SU-DHL-6 (cell line): Measurements from ENCODE around the gene TRAIP.
"Not testable (repeated sequence)": the region's sequence is repeated elsewhere in the genome, so short reads cannot be mapped to it uniquely, and the experiment has no call there.

Source experiments
- H2AFZ ChIP-seq: fragments of 200-600 bp; sonication (generic); 2 replicates; pipeline ENCODE4 v1.6.1; 2014; ENCODE audit warnings: low read depth, mild to moderate bottlenecking, moderate library complexity, mixed read lengths, antibody characterized with exemption, low read length; ENCODE audit not compliant: severe bottlenecking
- H3F3A ChIP-seq: fragments of 200-600 bp; shearing (Covaris generic); 2 replicates; pipeline ENCODE4 v1.6.0; 2016; ENCODE audit warnings: antibody characterized with exemption, mild to moderate bottlenecking; ENCODE audit not compliant: insufficient read depth
- H3K27ac ChIP-seq: fragments of 200-600 bp; sonication (generic); 2 replicates; pipeline ENCODE4 v1.5.1; 2016; ENCODE audit warnings: low read depth, mild to moderate bottlenecking, low read length, moderate library complexity, mixed read lengths
- H3K27me3 ChIP-seq: fragments of 200-600 bp; sonication (generic), shearing (Covaris generic); 2 replicates; pipeline ENCODE4 v1.6.0; 2014; ENCODE audit warnings: mild to moderate bottlenecking, low read length
- H3K36me3 ChIP-seq: fragments of 200-600 bp; sonication (generic); 2 replicates; pipeline ENCODE4 v1.6.1; 2014; ENCODE audit warnings: mild to moderate bottlenecking, low read length, mixed read lengths
- H3K4me2 ChIP-seq: fragments of 300-600, 200-600 bp; shearing (Covaris generic), sonication (generic); 2 replicates; pipeline ENCODE4 v1.6.0; 2014; ENCODE audit warnings: low read length, low read depth, mild to moderate bottlenecking; ENCODE audit not compliant: poor library complexity, severe bottlenecking
- H3K4me3 ChIP-seq: fragments of 200-600 bp; sonication (generic); 2 replicates; pipeline ENCODE4 v1.5.1; 2014; ENCODE audit warnings: antibody characterized with exemption, low read length, mild to moderate bottlenecking, mixed read lengths; ENCODE audit not compliant: insufficient read depth, poor library complexity, severe bottlenecking
- H3K79me2 ChIP-seq: fragments of 200-600 bp; sonication (generic); 2 replicates; pipeline ENCODE4 v1.6.1; 2014; ENCODE audit warnings: mild to moderate bottlenecking, low read length, moderate library complexity; ENCODE audit not compliant: insufficient read depth
- H3K9ac ChIP-seq: fragments of 200-600 bp; sonication (generic); 2 replicates; pipeline ENCODE4 v1.7.0; 2014; ENCODE audit warnings: mild to moderate bottlenecking, low read length
- H3K9me2 ChIP-seq: fragments of 200-600 bp; sonication (generic); replicated peaks from 2 replicates; pipeline ENCODE4 v1.6.1; 2014; ENCODE audit warnings: low read length; ENCODE audit not compliant: insufficient read depth
- H3K9me3 ChIP-seq: fragments of 200-600 bp; sonication (generic); 2 replicates; pipeline ENCODE4 v1.6.1; 2014; ENCODE audit warnings: low read length, mixed read lengths; ENCODE audit not compliant: insufficient read depth
- H4K20me1 ChIP-seq: fragments of 200-600 bp; sonication (generic); 2 replicates; pipeline ENCODE4 v1.6.1; 2014; ENCODE audit warnings: low read depth, mild to moderate bottlenecking, antibody characterized with exemption, low read length, moderate library complexity, mixed read lengths
- CTCF ChIP-seq: fragments of 200-600 bp; sonication (generic); IDR thresholded peaks from one replicate; pipeline ENCODE4 v1.5.1; 2017; ENCODE audit warnings: antibody characterized with exemption, mild to moderate bottlenecking, low read length, moderate library complexity; ENCODE audit not compliant: insufficient read depth, poor library complexity, severe bottlenecking
- EZH2phosphoT487 ChIP-seq: fragments of 200-600 bp; sonication (generic), shearing (Covaris generic); conservative IDR thresholded peaks from 2 replicates; pipeline ENCODE4 v1.6.1; 2018; ENCODE audit warnings: mild to moderate bottlenecking, antibody characterized with exemption, low read length, moderate library complexity, mixed read lengths

The TRAIP gene

GRCh38 chr3:49831341-49831740 is 25.0 kb downstream of the TRAIP start:
- Histone ChIP-seq H3K9ac (no peak overlapping the region), H3K4me2 (no peak overlapping the region), H3F3A (no peaks in the 10 kb centered on the region), H3K9me2 (no peaks in the 10 kb centered on the region), H3K4me3 (no peak overlapping the region), H3K27me3 (no peaks in the 10 kb centered on the region), H2AFZ (no peak overlapping the region), H3K79me2 (no peaks in the 10 kb centered on the region), H3K27ac (no peak overlapping the region), H3K9me3 (no peaks in the 10 kb centered on the region), H4K20me1 (no peaks in the 10 kb centered on the region), H3K36me3 (no peaks in the 10 kb centered on the region)
- TF ChIP-seq CTCF: no peak
- no peak for TF ChIP-seq EZH2phosphoT487

- Histone ChIP-seq H3K4me3 (no peak overlapping the region), H3K36me3 (no peaks in the 10 kb centered on the region), H4K20me1 (no peaks in the 10 kb centered on the region), H2AFZ (no peak overlapping the region), H3K9me3 (no peaks in the 10 kb centered on the region), H3K27ac (no peak overlapping the region), H3K27me3 (no peaks in the 10 kb centered on the region), H3F3A (no peaks in the 10 kb centered on the region), H3K9ac (no peak overlapping the region), H3K9me2 (no peaks in the 10 kb centered on the region), H3K4me2 (no peak overlapping the region), H3K79me2 (no peaks in the 10 kb centered on the region)
- TF ChIP-seq EZH2phosphoT487 (no peak), CTCF (no peak)
Observed at GRCh38 chr3:49826016-49826415, 30.3 kb downstream of the TRAIP start.

- not testable (repeated sequence) for H2AFZ ChIP-seq, H3K4me2 ChIP-seq, H3K27ac ChIP-seq, H3K27me3 ChIP-seq, H3F3A ChIP-seq, H3K9me2 ChIP-seq, H3K36me3 ChIP-seq, H3K79me2 ChIP-seq, H3K9me3 ChIP-seq, H4K20me1 ChIP-seq, H3K4me3 ChIP-seq, H3K9ac ChIP-seq
Observed at GRCh38 chr3:49823131-49823530, 33.2 kb downstream of the TRAIP start.

- Histone ChIP-seq H3K36me3 (no peaks in the 10 kb centered on the region), H3K4me2 (peak within 1 kb of the TSS; percentile 29), H3K27me3 (no peaks in the 10 kb centered on the region), H2AFZ (peak within 1 kb of the TSS; percentile 22), H3F3A (no peaks in the 10 kb centered on the region), H3K79me2 (no peaks in the 10 kb centered on the region), H3K9ac (no peak within 1 kb of the TSS; the same call in 1 of the 2 replicates), H3K27ac (no peak within 1 kb of the TSS), H4K20me1 (no peaks in the 10 kb centered on the region), H3K4me3 (no peak within 1 kb of the TSS), H3K9me2 (no peaks in the 10 kb centered on the region), H3K9me3 (no peaks in the 10 kb centered on the region)
- no peak for TF ChIP-seq CTCF
- no peak for TF ChIP-seq EZH2phosphoT487
Observed at GRCh38 chr3:49813497-49814174, 42.7 kb downstream of the TRAIP start, which contains the start of gene UBA7. Gene UBA7 (minus strand): TSS chr3:49813953. CDS start chr3:49813787, 166 bp downstream.
